NCI-H69 (cell line): Measurements from ENCODE around the gene DSC2.
"Not testable (repeated sequence)": the region's sequence is repeated elsewhere in the genome, so short reads cannot be mapped to it uniquely, and the experiment has no call there.

Source experiments
- DNase-seq: peaks from one replicate; lab custom pipeline; 2025; lab: John Stamatoyannopoulos, UW

DSC2 gene

DNA sequence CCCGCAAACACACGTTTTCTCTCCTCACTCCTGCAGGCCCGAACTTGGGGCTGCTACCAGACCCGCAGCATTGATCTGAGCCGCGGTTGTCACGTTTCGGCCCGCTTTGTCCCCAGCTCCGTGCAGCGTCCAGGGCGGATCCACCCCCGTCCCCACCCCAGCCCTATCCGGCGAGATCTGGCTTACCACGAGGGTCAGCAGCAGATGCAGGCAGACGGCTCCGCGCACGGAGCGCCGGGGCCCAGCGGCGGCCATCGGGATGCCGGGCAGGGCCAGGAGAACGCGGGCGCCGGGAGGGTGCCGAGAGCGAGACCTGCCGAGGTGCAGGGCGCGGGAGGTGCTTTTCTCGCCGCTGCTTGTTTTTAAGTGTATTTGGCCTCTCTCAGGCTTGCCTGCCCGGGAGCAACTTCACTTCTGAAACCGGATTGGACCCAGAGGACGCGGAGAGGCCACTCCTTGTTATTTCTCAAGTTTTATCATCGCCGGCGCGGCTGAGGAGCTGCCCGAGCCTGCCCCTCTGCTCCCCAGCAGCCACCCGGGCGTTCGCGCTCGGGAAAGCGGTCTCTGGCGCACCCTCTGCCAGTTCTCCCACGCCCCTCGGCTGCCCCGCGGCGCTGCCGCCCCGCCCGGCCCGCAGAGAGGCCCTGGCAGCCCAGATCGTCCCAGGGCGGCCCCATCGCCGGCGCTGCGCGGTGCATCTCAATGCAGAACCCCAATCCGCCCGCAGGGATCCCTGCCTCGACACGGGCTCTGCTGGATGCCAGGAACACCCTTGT, 59.6 kb downstream of the DSC2 start, which contains the start of gene DSC3:
TSS of gene DSC3 (minus strand) at position 337 of the 776 bp plus-strand sequence. CDS start at position 255, 82 bp downstream.
- DNase-seq = peak; percentile 21

- DNase-seq = no peak
Observed at GRCh38 chr18:31042084-31042405, 60.2 kb downstream of the DSC2 start.

- peak; percentile 36 for DNase-seq
Observed at GRCh38 chr18:31041271-31042083, 60.7 kb downstream of the DSC2 start.

- no peak for DNase-seq
Observed at GRCh38 chr18:31040686-31041270, 61.4 kb downstream of the DSC2 start.

- no peak for DNase-seq
Observed at GRCh38 chr18:31039426-31039825, 62.8 kb downstream of the DSC2 start.

DNA sequence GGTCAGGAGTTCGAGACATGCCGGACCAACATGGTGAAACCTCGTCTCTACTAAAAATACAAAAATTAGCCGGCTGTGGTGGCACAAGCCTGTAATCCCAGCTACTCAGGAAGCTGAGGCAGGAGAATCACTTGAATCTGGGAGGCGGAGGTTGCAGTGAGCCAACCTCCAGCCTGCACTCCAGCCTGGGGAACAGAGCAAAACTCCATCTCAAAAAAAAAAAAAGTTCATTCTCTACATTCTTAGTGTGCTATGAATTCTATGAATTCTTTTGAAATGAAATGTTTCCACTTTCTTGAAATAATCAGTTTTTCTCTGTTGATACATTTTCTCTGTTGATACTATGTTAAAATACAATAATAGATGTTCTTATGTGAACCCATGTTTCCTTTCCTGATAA, 64.5 kb downstream of the DSC2 start:
- DNase-seq = not testable (repeated sequence)

GRCh38 chr18:31034541-31034940, 67.7 kb downstream of the DSC2 start:
- no peak for DNase-seq

- no peak for DNase-seq
Observed at GRCh38 chr18:31030574-31031278, 71.5 kb downstream of the DSC2 start.

GRCh38 chr18:31015715-31016434, 86.3 kb downstream of the DSC2 start:
- DNase-seq = no peak

- peak; percentile 13 for DNase-seq
Observed at GRCh38 chr18:31011455-31011854, 90.8 kb downstream of the DSC2 start.

DNA sequence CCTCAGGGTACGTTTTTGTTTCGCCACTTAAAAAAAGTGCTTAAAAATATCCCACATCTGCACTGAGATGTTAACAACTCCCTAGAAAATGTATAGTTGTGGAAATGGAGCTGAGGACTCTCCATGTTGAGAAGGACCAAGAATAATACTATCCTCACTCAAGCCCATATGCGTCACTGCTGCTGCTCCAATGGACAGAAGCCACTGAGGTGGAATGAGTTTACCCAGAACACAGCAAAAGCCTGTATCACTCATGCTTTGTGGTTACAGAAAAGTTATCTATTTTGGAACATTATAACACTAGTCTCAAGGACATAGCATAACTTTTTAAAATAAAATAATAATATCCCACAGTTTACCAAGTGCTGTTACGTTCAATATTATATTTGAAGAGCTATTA, 91.6 kb downstream of the DSC2 start:
- no peak for DNase-seq
